ENCODE data around the gene ANO2. TPM values are rescaled to one million over a fixed set of nuclear protein-coding genes. Genes with fewer than 3 reads are reported as not detected.

ANO2 gene
- total RNA-seq, 1 experiment from 2014 or later, result not detected

GRCh38 chr12:5582541-5582940, 362.5 kb downstream of the ANO2 start:
- no peak for DNase-seq (ENCODE audit: low spot score)
- in situ Hi-C loops (cut with HindIII; ENCODE audit: low sequenced_read_pairs), result no loop called here

GRCh38 chr12:5582018-5582417, 363.0 kb downstream of the ANO2 start:
- in situ Hi-C loops (cut with HindIII; ENCODE audit: low sequenced_read_pairs), result no loop called here

GRCh38 chr12:5581616-5582015, 363.4 kb downstream of the ANO2 start:
- no peak for DNase-seq (ENCODE audit: low spot score)
- in situ Hi-C loops (cut with HindIII; ENCODE audit: low sequenced_read_pairs), result no loop called here

More at GRCh38 chr12:5582018-5582417, 363.0 kb downstream of the ANO2 start:
- no peak for DNase-seq (ENCODE audit: low spot score)

GRCh38 chr12:5581019-5581418, 364.0 kb downstream of the ANO2 start:
- in situ Hi-C loops (cut with HindIII; ENCODE audit: low sequenced_read_pairs), result no loop called here
- DNase-seq (ENCODE audit: low spot score), result no peak

- no peak for DNase-seq (ENCODE audit: low spot score)
- in situ Hi-C loops (cut with HindIII; ENCODE audit: low sequenced_read_pairs), result no loop called here
Observed at GRCh38 chr12:5578775-5579174, 366.3 kb downstream of the ANO2 start.

GRCh38 chr12:5577741-5578140, 367.3 kb downstream of the ANO2 start:
- in situ Hi-C loops (cut with HindIII; ENCODE audit: low sequenced_read_pairs), result no loop called here
- no peak for DNase-seq (ENCODE audit: low spot score)

- no peak for DNase-seq (ENCODE audit: low spot score)
- in situ Hi-C loops (cut with HindIII; ENCODE audit: low sequenced_read_pairs), result no loop called here
Observed at GRCh38 chr12:5577211-5577612, 367.8 kb downstream of the ANO2 start.

GRCh38 chr12:5575987-5576386, 369.1 kb downstream of the ANO2 start:
- DNase-seq (ENCODE audit: low spot score), result no peak
- in situ Hi-C loops (cut with HindIII; ENCODE audit: low sequenced_read_pairs), result no loop called here

- in situ Hi-C loops (cut with HindIII; ENCODE audit: low sequenced_read_pairs), result no loop called here
- no peak for DNase-seq (ENCODE audit: low spot score)
Observed at GRCh38 chr12:5575232-5575631, 369.8 kb downstream of the ANO2 start.

- in situ Hi-C loops (cut with HindIII; ENCODE audit: low sequenced_read_pairs), result no loop called here
- DNase-seq (ENCODE audit: low spot score), result no peak
Observed at GRCh38 chr12:5573390-5573789, 371.7 kb downstream of the ANO2 start.

- DNase-seq (ENCODE audit: low spot score), result no peak
- in situ Hi-C loops (cut with HindIII; ENCODE audit: low sequenced_read_pairs), result no loop called here
Observed at GRCh38 chr12:5571115-5571514, 373.9 kb downstream of the ANO2 start.

GRCh38 chr12:5570416-5570815, 374.6 kb downstream of the ANO2 start:
- in situ Hi-C loops (cut with HindIII; ENCODE audit: low sequenced_read_pairs), result no loop called here
- DNase-seq (ENCODE audit: low spot score), result no peak

GRCh38 chr12:5568325-5568981, 376.6 kb downstream of the ANO2 start:
- no peak for DNase-seq (ENCODE audit: low spot score)
- in situ Hi-C loops (cut with HindIII; ENCODE audit: low sequenced_read_pairs), result no loop called here

- DNase-seq (ENCODE audit: low spot score), result no peak
- in situ Hi-C loops (cut with HindIII; ENCODE audit: low sequenced_read_pairs), result no loop called here
Observed at GRCh38 chr12:5567016-5567725, 377.9 kb downstream of the ANO2 start.

GRCh38 chr12:5565933-5566599, 379.0 kb downstream of the ANO2 start:
- in situ Hi-C loops (cut with HindIII; ENCODE audit: low sequenced_read_pairs), result no loop called here
- DNase-seq (ENCODE audit: low spot score), result no peak

GRCh38 chr12:5562581-5562980, 382.5 kb downstream of the ANO2 start:
- in situ Hi-C loops (cut with HindIII; ENCODE audit: low sequenced_read_pairs), result no loop called here
- DNase-seq (ENCODE audit: low spot score), result no peak

- in situ Hi-C loops (cut with HindIII; ENCODE audit: low sequenced_read_pairs), result no loop called here
- DNase-seq (ENCODE audit: low spot score), result no peak
Observed at GRCh38 chr12:5561846-5562245, 383.2 kb downstream of the ANO2 start.

GRCh38 chr12:5561057-5561456, 384.0 kb downstream of the ANO2 start:
- in situ Hi-C loops (cut with HindIII; ENCODE audit: low sequenced_read_pairs), result no loop called here

GRCh38 chr12:5560265-5560664, 384.8 kb downstream of the ANO2 start:
- in situ Hi-C loops (cut with HindIII; ENCODE audit: low sequenced_read_pairs), result no loop called here
- DNase-seq (ENCODE audit: low spot score), result no peak

More at GRCh38 chr12:5561057-5561456, 384.0 kb downstream of the ANO2 start:
- DNase-seq (ENCODE audit: low spot score), result no peak

GRCh38 chr12:5557906-5558305, 387.2 kb downstream of the ANO2 start:
- DNase-seq (ENCODE audit: low spot score), result no peak
- in situ Hi-C loops (cut with HindIII; ENCODE audit: low sequenced_read_pairs), result no loop called here

Measured in G401 (cell line).